Measurements from ENCODE around the gene SMCHD1. TPM values are rescaled to one million over a fixed set of nuclear protein-coding genes. Genes with fewer than 3 reads are reported as not detected.
A peak's percentile ranks its signal among the peaks of the same experiment; 100 is the strongest.
"Not testable (repeated sequence)": the region's sequence is repeated elsewhere in the genome, so short reads cannot be mapped to it uniquely, and the experiment has no call there.

Gene SMCHD1
- total RNA-seq, 1 donor = 33.7 TPM

DNA sequence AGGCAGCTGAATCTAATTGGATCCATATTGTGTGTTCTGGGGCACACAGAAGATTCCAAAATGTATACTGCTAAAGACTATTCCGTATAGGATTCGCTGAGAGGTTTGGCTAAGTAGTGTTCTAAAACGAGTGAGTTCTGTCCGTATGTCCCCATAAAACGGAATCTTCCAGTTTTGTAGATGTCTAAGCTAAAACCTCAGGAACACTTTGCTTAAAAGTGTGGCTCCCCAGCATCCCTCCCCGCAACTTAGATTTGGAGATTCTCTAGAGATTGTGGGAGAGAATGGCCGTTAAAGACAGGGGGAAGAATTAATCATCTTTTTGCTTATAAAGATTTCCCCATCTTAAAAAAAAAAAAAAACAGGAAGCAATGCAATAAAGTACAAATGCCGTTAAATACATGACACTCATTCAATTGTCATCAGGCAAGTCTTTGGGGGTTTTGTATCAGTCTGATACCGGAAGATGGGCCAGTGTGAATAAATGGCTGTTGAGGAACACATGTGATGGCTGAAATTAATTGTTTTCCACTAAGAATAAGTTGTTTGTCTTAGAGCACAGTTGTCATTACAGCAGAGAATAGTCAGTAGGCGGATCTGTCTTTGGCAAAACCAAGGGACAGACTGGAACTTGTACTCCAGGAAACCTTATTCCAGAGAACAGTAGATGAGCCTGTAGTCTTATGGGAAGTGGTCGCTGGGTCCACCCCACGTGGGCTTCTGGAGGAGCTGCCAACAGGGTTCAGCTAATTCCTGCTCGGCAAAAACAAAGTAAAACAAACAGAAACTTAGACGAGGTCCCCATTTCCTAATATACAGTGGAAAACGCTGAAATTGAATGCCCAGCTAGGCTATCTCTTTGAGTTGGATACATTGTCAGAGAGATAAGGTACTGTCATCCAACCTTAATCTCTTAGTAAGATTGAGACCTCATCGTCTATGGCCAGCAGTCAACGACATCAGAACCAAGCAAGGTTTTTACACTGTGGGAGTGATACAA is 193.0 kb downstream of the SMCHD1 start:
- DNase-seq (ENCODE audit: low read depth in 2 of 3, low spot score in 2 of 3) = peak in 2 of 3 donors; percentile 24 to 69

DNA sequence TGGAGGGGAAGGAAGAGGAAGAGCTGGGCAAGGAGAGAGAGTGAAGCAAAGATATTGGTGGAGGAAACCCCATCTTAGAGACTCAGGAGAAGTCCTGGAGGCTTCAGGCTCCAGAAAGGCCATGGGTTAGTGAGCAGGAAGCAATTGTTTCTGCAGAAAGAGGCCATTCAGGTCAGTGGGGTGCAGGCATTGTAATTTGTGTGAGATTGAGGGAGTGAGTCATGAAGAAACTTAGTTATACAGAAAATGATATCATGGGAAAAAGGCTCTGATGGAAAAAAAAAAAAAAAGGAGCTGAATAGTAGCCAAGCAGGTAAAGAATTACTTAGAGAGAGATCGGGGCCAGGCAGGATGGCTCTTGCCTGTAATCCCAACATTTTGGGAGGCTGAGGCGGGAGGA is 195.3 kb downstream of the SMCHD1 start:
- no peak for DNase-seq (ENCODE audit: low read depth in 2 of 3, low spot score in 2 of 3)

DNA sequence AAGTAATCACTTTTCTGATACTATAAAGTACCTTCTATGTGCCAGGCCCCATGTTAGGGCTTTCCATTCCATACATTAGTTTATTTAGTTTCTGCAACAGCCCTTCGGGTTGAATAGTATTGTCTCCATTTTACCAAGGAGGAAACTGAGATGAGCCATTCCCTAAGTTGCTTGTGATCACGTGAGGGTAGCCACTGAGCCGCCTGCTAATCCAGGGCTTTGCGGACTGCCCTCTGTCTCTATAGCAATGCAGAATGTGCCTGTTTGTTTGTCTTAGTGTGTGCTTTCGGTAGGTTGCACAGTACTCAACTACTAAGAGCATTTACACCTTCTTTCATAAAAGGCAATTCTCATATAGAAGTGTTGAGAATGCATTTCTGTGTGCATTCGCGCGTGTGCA is 196.2 kb downstream of the SMCHD1 start:
- DNase-seq (ENCODE audit: low read depth in 2 of 3, low spot score in 2 of 3) = no peak

DNA sequence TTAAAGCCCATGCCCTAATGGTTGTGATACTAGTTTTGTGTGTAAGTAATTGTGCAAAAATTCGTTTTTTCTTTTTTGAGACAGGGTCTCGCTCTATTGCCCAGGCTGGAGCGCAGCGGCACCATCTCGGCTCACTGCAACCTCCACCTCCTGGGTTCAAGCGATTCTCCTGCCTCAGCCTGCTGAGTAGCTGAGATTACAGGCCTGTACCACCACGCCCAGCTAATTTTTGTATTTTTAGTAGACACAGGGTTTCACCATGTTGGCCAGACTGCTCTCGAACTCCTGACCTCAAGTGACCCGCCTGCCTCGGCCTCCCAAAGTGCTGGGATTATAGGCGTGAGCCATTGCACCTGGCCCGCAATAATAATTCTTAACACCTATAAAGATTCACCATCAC is 196.9 kb downstream of the SMCHD1 start:
- not testable (repeated sequence) for DNase-seq (ENCODE audit: low read depth in 2 of 3, low spot score in 2 of 3)

DNA sequence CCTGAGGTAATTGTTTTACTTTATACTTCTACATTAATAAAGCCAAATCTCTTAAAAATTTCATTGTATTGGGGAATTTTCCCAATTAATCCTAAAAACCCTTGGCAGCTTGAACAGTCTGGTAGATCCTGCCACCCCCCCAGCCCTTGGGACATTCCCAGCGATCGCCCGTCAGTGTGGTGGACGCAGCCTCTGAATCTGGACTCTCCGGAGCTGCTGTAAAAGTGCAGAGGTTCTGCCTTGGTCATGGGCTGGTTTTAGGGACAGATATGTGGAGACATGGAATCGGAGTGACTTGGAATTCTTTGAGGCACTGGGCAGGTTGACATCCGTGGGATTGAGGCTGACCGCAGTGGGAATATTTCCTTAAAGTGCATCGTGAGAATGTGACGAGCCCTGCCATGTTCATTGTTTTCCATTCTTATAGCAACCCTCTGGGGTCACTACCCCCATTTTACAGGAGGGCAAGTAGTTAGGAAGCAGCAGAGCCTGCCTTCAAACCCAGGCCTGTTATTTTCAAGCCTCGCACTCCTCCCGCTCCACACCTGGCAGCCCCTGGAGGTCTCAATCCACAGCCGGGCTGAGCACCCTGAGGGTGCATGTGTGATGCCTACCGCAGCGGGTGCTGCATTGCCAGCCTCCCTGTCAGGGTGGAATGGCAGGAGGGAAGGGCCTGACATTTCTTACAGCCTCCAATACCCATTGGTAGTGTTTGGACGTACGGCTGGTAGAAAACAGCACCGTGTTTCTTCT is 197.8 kb downstream of the SMCHD1 start:
- no peak for DNase-seq (ENCODE audit: low read depth in 2 of 3, low spot score in 2 of 3)

DNA sequence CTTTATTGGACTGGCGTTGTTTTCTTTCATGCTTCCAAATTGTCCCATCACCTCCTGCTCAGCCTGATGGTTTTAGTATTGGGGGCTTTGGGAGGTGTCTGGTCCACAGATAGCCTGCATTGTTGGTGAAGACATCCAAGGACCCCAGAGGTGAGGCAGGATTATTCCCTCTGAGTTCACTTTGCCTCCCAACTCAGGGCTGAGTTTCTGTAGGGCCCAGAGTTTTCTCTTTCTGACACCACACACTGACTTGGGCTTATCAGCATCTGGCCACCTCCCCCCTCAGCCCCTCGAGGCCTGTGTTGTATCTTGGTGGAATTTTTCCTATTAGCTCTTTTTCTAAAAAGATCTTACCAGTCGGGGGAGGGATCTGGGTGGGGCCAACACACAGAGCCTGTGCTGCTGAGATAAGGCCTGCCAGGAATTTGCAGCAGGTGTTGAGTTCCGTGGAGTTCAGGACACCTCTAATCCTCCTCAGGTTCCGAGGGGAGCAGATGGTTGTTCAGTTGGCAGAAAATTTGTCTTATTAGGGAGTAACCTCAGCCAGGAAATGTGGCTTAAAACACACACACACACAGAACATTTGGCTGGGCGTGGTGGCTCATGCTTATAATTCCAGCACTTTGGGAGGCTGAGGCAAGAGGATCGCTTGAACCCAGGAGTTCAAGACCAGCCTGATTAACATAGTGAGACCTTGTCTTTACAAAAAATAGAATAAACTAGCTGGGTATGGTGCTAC is 198.6 kb downstream of the SMCHD1 start:
- DNase-seq (ENCODE audit: low read depth in 2 of 3, low spot score in 2 of 3) = peak in 2 of 3 donors; percentile 27 to 66

Small RNA genes lying within 50 kb of the gene (small RNA-seq; reads per million reads assigned to genes)
- gene RF00019 (not detected), gene RNU6-340P (not detected)

Other genes with a start within 250 kb of the SMCHD1 start
- 2.7 TPM for gene METTL4, start 84.2 kb upstream of the SMCHD1 start, total RNA-seq
- 1.3 TPM for gene NDC80, start 84.2 kb upstream of the SMCHD1 start, total RNA-seq
- 24.0 TPM for gene EMILIN2, start 191.3 kb downstream of the SMCHD1 start, total RNA-seq

All from hematopoietic multipotent progenitor cell (in vitro differentiated cells).